Bone marrow (tissue), 2 donors: ENCODE measurements around the gene GPD2.

ENCODE experiments used
- DNase-seq, 2 donors: peaks; one replicate each; lab custom pipeline; 2025; lab: John Stamatoyannopoulos, UW

Gene GPD2

GRCh38 chr2:156436497-156437085 lies 412 bp downstream of the GPD2 start:
- DNase-seq: peak in 1 of 2 donors; percentile 46

GRCh38 chr2:156437272-156437930 lies 1.2 kb downstream of the GPD2 start:
- no peak for DNase-seq

- DNase-seq: no peak
These were observed 1.8 kb downstream of the GPD2 start for GRCh38 chr2:156437931-156438410.

GRCh38 chr2:156443089-156443488 lies 6.9 kb downstream of the GPD2 start:
- no peak for DNase-seq

GRCh38 chr2:156445296-156446220 lies 9.4 kb downstream of the GPD2 start:
- peak in 1 of 2 donors; percentile 60 for DNase-seq

GRCh38 chr2:156447761-156448160 lies 11.6 kb downstream of the GPD2 start:
- no peak for DNase-seq

GRCh38 chr2:156448766-156449165 lies 12.6 kb downstream of the GPD2 start:
- DNase-seq: no peak

- no peak for DNase-seq
These were observed 16.8 kb downstream of the GPD2 start for GRCh38 chr2:156452971-156453370.

- no peak for DNase-seq
These were observed 19.3 kb downstream of the GPD2 start for GRCh38 chr2:156455361-156455975.

- DNase-seq: no peak
These were observed 20.4 kb downstream of the GPD2 start for GRCh38 chr2:156456616-156457015.

GRCh38 chr2:156457523-156458517 lies 21.6 kb downstream of the GPD2 start:
- peak in 1 of 2 donors; percentile 26 for DNase-seq

- no peak for DNase-seq
These were observed 23.5 kb downstream of the GPD2 start for GRCh38 chr2:156459720-156460119.

GRCh38 chr2:156464106-156464505 lies 27.9 kb downstream of the GPD2 start:
- DNase-seq: no peak

- DNase-seq: no peak
These were observed 29.4 kb downstream of the GPD2 start for GRCh38 chr2:156465573-156465972.

GRCh38 chr2:156466739-156467405 lies 30.7 kb downstream of the GPD2 start:
- DNase-seq: peak in 1 of 2 donors; percentile 7

GRCh38 chr2:156470975-156471583 lies 34.9 kb downstream of the GPD2 start:
- peak in 1 of 2 donors; percentile 41 for DNase-seq

- DNase-seq: no peak
These were observed 35.6 kb downstream of the GPD2 start for GRCh38 chr2:156471762-156472161.

GRCh38 chr2:156472686-156473085 lies 36.5 kb downstream of the GPD2 start:
- DNase-seq: no peak

GRCh38 chr2:156473445-156473844 lies 37.3 kb downstream of the GPD2 start:
- DNase-seq: no peak

GRCh38 chr2:156474401-156474800 lies 38.2 kb downstream of the GPD2 start:
- DNase-seq: no peak
